Stimulated activated CD8-positive, alpha-beta memory T cell treated with anti-CD3 and anti-CD28 coated beads, Interleukin-4, amount 100 ng/mL, for 24 hours (primary cell): Measurements from ENCODE around the gene PRR33.
A peak's percentile ranks its signal among the peaks of the same experiment; 100 is the strongest.
"Not testable (repeated sequence)": the region's sequence is repeated elsewhere in the genome, so short reads cannot be mapped to it uniquely, and the experiment has no call there.

Experiments used
- DNase-seq: peaks from one replicate; pipeline ENCODE4 v3.0.0-alpha.2; 2020; ENCODE audit warnings: low read depth

The PRR33 gene

DNA sequence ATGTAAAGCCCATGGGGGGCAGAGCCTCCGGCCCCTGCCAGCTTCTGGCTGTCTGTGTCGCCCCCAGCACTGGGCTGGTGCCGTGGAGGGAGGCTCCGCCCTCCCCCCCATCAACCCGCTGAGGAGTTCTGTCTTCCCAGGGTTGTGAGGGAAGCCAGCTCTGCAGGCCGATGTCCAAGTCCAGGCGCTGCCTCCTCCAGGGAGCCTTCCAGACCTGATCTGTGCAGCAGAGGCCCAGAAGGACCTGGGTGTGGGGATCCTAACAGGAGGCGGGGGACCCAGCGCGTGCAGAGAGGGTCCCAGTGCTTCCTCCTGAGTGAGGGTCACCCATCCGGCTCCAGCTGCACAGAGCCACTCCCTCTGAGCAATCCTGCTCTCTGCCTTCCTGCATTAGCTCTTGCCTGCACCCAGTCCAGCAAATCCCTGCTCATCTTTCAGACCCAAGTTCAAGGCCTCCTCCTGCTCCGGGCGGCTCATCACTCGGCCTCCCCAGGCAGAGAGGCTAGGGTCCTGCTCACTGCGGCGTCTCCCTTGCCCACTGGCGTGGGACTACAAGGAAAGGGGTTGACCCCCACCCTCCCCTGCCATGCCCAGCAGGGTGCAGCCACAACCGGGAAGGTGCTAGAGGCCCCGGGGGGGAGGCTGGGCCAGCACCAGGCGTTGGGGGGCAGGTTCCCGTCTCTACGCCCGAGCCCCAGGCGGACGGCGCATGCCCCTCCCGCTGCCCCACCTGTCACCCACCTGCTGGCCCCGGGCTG is 16.4 kb downstream of the PRR33 start:
- DNase-seq, result no peak

DNA sequence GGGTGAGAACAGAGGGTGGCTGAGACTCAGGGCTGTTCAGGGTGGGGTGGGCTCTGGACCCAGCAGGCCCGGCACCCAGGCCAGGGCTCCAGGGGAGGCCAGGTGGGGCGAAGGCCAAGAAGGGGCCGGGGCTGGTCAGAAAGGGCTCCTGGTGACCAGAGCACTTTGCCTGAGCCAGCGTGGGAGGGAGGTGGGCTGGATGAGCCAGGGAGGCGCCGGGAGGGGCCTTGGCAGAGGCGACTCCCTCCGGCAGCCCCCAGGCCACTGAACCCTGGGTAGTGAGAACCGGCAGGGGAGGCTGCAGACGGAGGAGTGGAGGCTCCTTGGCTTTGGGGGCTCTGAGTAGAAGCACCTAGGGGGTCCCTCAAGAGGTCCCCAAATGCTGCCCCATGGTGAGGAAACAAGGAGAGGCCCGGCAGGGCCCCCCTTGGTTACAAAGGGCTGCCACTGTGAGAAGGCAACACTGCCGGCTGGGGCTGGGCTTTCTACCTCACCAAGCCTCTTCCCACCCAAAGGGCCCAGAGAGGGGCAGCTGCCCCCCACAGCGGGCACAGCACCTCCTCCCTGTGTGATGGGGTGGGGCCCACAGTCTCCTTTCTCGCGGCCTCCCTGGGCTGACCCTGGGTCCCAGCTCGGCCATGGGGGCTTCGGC is 17.1 kb downstream of the PRR33 start:
- not testable (repeated sequence) for DNase-seq

GRCh38 chr11:1873813-1874150 is 17.9 kb downstream of the PRR33 start:
- not testable (repeated sequence) for DNase-seq

- no peak for DNase-seq
These were observed 18.5 kb downstream of the PRR33 start for GRCh38 chr11:1873048-1873812.

DNA sequence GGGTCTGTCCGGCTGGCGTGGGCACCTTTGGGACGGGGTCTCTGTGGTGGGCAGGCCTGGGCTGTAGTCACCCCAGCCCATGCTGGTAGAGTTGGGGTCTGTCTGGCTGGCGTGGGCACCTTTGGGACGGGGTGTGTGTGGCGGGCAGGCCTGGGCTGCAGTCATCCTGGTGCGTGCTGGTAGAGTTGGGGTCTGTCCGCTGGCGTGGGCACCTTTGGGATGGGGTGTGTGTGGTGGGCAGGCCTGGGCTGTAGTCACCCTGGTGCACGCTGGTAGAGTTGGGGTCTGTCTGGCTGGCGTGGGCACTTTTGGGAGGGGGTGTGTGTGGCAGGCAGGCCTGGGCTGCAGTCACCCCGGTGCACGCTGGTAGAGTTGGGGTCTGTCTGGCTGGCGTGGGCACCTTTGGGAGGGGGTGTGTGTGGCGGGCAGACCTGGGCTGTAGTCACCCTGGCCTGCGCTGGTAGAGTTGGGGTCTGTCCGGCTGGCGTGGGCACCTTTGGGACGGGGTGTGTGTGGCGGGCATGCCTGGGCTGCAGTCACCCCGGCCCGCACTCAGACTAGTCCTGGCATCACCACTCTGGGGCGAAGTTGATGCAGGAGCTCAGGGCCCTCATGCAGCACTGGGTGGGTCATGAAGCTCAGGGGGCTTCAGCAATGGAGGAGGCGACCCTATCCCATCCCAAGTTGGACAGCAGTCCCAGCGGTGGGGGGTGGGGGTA is 19.3 kb downstream of the PRR33 start:
- no peak for DNase-seq

GRCh38 chr11:1871531-1871930 is 20.2 kb downstream of the PRR33 start:
- DNase-seq, result no peak

GRCh38 chr11:1870721-1871466 is 20.8 kb downstream of the PRR33 start:
- peak; percentile 42 for DNase-seq

GRCh38 chr11:1870326-1870696 is 21.4 kb downstream of the PRR33 start:
- DNase-seq, result no peak

DNA sequence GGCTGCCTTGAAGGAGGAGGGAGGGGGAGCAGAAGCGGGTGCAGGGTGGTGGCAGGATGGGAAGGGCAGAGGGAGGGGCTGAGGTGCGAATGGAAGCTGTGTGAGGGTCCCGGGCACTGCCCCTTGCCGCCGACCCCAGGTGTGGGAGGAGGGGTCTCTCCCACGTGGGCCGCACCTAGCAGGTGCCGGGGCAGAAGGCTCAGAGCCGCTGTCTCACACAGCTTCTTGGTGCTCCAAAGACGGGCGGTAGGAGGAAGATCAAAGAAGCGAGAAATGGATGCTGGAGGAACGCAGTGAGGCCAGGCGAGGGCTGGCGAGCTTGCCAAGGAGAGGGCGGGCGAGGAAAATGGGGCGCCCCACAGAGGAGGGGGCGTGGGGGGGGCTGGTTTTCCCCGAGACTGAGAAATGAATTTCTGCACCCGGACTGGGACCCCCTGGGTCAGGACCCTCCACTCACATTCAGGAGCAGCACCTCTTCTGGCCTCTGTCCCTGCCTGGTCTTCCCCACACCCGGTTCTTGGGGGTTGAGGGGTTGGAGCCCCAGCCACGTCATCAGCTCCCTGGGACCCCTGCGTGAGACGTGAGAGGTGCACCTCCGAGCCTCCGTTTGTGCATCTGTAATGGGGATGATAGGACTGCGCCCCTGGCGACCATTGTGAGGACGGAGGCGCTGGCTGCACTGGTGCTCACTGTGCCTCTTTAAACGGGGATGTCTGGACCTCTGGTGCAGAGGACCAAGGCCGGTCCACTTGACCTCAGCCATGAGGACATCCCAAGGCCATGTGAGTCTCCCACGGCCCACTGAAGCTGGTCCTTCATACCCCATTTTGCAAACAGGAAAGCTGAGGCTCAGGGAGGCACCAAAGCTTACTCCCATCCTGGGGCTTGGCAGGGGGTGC is 22.0 kb downstream of the PRR33 start:
- no peak for DNase-seq

DNA sequence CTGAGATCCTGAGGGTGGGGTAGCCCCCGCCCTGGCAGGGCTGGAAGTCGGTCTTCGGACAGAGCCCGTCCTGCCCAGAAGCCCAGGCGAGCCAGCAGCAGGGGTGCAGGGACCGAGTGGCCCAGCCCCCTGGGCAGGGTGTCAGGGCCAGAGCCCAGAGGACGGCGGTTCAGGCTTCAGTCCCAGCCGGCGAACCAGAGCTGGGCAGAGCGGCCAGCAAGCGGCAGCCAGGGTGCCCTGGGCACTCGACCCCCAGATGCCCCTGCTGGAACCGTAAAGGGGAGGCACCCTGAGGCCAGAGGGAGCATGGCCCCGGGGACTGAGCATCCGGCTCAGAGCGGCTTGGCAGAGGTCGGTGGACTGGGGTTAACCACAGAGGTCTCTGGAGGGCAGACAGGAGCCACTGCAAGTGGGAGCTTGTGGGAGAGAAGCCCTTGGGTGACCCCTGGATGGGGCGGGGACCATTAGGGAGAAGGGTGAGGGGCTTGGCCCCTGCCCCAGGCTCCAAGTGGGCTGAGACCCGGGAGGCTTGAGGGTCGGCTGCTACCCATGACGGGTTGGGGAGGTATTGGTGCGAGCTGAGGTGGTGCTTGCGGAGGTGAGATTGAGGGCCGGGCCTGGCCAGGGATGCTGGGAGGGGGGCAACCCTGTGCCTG is 22.9 kb downstream of the PRR33 start:
- DNase-seq, result no peak

DNA sequence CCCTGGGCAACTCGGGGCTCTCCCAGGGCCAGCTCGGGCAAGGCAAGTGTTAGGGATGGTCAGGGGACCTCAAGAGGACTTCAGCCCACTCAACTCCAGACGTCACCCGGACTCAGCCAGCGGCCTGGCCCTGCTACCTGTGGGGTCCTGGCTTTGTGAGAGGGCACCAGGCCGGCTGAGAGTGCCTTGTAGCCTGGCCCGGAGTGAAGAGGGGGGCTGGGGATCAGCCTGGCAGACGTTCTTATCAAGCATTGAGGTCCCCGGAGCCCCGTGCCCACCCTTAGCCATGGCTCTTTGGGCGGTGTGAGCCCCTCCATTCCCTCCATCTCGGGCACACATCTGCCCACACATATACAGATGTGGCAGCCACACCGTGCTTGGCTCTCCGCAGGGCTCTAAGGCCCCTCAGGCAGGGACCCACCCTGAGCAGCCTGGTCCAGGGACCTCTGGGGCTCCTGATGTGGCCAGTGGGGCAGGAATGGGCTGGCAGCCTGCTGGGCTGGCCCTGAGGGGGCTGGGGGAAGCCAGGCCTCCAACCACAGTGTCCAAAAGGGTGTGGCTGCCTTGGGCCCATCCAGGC is 23.5 kb downstream of the PRR33 start:
- no peak for DNase-seq

DNA sequence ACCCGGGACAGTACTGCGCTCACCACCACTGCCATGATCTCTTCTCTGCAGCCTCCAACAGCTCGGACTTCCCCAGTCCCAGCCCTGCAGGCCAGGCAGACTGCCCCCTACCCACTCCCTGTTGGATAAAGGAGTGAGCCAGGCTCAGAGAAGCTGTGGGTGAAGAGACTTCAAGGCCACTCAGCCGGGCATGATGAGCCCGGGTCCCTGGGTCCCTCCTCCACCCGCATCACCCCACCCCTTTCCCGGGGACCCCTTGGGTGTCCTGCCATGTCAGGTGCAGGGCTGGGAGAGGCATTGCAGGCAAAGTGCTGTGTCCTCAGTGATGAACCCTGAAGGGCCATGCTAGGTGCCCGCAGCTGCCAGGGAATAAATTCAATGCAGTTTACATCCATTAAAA is 24.3 kb downstream of the PRR33 start:
- DNase-seq, result no peak

- no peak for DNase-seq
These were observed 24.9 kb downstream of the PRR33 start for GRCh38 chr11:1866776-1867175.

- DNase-seq, result no peak
These were observed 25.5 kb downstream of the PRR33 start for GRCh38 chr11:1866226-1866625.

DNA sequence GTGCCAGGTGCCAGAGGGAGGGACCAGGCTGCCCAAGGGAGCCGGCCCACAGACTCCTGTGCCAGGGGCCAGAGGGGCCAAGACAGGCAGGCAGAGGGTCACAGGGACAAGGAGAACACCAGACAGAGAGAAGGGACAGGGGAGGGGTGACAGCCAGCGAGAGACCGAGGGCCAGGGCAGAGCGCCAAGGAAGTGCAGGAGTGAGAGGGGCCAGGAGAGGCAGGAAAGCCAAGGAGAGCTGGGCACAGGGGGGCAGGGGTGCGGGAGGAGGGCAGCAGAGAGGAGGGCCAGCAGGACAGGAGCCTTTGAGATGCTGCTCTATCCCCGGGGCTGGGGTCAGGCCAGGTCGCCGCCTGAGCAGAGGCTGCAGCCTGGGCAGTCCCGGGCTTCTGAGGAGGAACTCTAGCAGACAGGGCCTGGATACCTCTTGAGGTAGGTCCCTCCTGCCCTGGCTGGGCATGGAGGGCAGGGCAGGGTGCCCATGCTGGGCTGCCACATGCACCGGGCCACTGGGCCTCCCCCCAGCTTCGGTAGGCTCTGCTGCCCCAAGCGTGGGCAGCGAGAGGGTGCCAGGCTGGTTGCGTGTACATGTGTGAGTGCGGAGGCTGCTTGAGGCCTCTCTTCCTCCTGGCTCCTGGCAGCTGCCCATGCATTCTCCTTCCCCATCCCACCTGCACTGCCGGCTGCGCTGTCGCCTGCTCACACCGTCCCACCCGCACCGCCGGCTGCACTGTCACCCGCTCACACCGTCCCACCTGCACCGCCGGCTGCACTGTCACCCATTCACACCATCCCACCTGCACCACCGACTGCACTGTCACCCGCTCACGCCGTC is 26.6 kb downstream of the PRR33 start:
- no peak for DNase-seq

GRCh38 chr11:1864231-1864630 is 27.5 kb downstream of the PRR33 start:
- no peak for DNase-seq

DNA sequence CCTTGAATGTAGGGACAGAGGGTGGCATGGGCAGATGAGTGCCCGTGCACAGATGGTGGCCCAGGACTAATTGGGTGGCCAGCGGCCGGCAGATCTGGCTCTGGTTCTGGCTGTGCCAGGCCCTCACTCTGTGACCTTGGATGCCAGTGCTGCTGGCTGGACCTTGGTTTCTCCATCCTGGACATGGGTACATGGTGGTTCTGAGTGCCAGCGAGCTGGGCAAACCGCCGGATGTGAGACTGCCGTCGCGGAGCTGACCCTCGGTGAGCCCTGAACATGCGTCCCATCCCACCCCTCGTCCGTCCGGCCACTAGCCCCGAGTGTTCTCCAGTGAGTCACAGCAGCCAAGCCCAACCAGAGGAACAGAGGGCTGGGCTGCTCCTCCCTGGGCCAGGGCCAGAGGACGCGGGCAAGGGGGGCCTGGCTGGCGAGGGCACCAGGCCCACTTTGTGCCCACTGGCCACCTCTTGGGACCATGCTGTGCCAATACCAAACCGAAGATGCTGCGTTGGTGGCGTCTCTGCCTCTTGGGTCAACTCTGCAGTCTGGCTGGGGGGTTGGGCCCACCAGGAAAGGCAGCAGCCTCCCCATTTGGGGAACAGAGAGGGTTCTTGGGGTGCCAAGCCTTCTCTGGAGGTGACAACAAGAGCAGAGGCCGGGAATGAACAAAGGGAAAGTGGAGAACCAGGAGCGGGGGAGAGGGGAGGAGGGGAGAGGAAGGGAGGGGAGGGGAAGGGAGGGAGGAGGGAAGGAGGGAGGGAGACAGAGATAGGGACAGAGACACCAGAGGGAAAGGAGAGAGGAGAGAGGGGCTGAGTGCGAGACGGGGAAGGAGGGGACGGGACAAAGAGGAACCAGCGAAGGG is 28.1 kb downstream of the PRR33 start:
- DNase-seq, result no peak
